ENCODE results near the gene SCN1A.
"Not testable (repeated sequence)": the region's sequence is repeated elsewhere in the genome, so short reads cannot be mapped to it uniquely, and the experiment has no call there.

The SCN1A gene

GRCh38 chr2:166127217-166128155 is at the start of gene SCN1A:
SCN1A (minus strand) TSS chr2:166128020; CDS start chr2:166073621, 54,399 bp downstream.
- in situ Hi-C loops (cut with MboI; ENCODE audit: low sequenced_read_pairs) = no loop called here

GRCh38 chr2:166173263-166173662 is 45.4 kb upstream of the SCN1A start:
- in situ Hi-C loops (cut with MboI; ENCODE audit: low sequenced_read_pairs) = no loop called here

DNA sequence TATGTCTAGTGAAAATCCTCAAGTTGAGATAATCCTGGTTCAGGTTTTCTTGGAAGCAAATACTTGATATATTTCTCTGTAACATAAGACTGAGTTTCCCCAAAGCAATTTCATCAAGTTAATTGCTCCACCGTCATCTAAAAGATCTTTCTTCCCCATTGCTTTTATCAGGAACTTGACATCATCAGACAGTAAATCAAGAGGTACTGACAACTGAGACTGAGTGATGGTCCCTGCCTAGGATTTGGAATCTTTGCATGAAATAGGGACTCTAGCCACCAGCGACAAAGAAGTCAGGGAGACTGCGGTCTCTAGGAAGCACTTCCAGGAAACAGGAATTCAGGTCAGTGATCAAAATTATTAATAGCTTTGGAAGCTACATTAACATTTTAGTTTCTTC is 43.4 kb upstream of the SCN1A start:
- in situ Hi-C loops (cut with MboI; ENCODE audit: low sequenced_read_pairs) = no loop called here

- in situ Hi-C loops (cut with MboI; ENCODE audit: low sequenced_read_pairs) = no loop called here
Measured at GRCh38 chr2:166170356-166170755, 42.5 kb upstream of the SCN1A start.

GRCh38 chr2:166167449-166167848 is 39.6 kb upstream of the SCN1A start:
- in situ Hi-C loops (cut with MboI; ENCODE audit: low sequenced_read_pairs) = no loop called here

GRCh38 chr2:166163775-166164174 is 36.0 kb upstream of the SCN1A start:
- in situ Hi-C loops (cut with MboI; ENCODE audit: low sequenced_read_pairs) = no loop called here

GRCh38 chr2:166158546-166158945 is 30.7 kb upstream of the SCN1A start:
- in situ Hi-C loops (cut with MboI; ENCODE audit: low sequenced_read_pairs) = no loop called here

DNA sequence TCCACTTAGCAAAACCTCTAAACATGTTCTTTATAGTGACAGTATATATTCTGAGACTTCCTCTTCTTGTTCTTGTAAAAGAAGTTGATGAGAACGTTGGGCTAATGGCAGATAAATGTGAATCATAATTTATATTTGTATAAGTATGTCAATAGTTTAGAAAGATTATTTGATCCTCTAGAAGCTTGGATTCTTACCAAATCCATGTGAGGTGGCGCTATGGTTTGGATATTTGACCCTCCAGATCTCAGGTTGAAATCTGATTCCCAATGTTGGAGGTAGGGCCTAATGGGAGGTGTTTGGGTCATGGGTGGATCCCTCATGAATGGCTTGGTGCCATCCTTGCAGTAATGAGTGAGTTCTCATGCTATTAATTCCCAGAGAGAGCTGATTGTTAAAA is 29.8 kb upstream of the SCN1A start:
- in situ Hi-C loops (cut with MboI; ENCODE audit: low sequenced_read_pairs) = no loop called here

GRCh38 chr2:166156985-166157490 is 29.2 kb upstream of the SCN1A start:
- in situ Hi-C loops (cut with MboI; ENCODE audit: low sequenced_read_pairs) = no loop called here

DNA sequence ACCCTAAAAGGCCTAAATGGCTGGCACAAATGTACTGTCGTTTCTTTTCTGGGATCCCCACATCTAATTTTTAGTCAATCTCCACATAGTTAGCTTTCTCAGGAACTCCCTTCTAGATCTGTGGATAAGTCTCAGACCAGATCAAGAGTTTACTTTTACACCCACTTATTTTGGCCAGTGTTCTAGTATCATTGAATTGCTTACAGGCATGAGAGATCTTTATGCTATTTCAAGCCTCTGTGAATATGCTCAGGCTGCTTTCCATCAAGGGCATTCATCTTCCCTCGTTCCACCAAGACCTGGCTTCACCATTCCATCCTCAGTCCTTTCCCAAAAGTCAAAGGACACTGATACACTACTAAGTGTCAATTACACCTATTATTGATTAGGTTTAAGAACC is 27.8 kb upstream of the SCN1A start:
- in situ Hi-C loops (cut with MboI; ENCODE audit: low sequenced_read_pairs) = no loop called here

DNA sequence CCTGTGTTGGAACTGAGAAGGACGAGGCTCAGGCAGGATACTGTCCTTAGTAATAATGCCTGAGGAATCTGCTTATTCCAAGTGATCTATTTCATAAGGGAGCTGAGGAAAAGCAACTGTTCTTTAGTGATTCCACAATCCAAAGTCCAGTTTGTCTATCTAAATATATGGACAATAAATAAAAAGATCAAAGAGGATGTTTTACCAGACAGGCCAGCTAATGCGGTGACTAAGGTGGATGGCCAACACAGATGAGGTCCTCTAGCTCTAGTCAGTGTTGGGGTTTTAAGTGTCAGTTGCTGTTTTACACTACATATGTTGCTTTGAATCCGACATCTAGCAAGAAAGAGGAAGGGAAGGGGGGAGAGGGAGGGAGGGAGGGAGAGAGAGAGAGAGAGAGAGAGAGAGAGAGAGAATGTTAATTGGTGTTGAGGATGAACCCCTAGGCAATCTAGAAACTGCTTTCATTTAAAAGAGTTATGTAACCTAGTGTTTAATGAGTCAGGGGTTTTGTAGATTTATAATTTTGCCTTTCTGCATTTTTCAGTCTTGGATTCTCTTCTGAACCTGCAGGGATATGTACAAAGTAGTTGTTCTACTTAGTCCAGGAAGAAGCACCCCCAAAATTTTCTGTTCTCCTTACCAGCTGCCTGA is 27.0 kb upstream of the SCN1A start:
- in situ Hi-C loops (cut with MboI; ENCODE audit: low sequenced_read_pairs) = no loop called here

GRCh38 chr2:166152064-166152463 is 24.2 kb upstream of the SCN1A start:
- in situ Hi-C loops (cut with MboI; ENCODE audit: low sequenced_read_pairs) = no loop called here

- in situ Hi-C loops (cut with MboI; ENCODE audit: low sequenced_read_pairs) = no loop called here
Measured at GRCh38 chr2:166148500-166149400, 20.9 kb upstream of the SCN1A start.

- in situ Hi-C loops (cut with MboI; ENCODE audit: low sequenced_read_pairs) = no loop called here
Measured at GRCh38 chr2:166147883-166148282, 20.1 kb upstream of the SCN1A start.

GRCh38 chr2:166144071-166144470 is 16.3 kb upstream of the SCN1A start:
- in situ Hi-C loops (cut with MboI; ENCODE audit: low sequenced_read_pairs) = no loop called here

DNA sequence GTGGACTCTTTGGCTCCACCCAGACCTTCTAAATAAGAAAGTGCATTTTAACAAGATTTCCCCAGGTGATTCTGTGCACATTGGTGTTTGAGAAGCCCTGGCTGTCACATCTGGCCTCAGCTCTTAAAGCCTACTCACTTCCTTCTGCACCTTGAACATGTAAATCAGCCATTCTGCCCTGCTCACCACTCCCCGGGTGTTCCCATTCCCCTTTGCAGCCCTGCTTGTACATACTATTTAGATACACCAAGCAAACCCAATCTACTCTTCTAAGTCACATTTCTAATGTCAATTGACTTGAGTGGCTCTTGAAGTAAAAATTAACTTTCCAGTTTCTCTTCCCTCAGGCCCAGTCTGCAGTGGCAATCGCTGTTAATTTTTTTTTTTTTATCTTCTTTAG is 13.1 kb upstream of the SCN1A start:
- in situ Hi-C loops (cut with MboI; ENCODE audit: low sequenced_read_pairs) = no loop called here

- in situ Hi-C loops (cut with MboI; ENCODE audit: low sequenced_read_pairs) = no loop called here
Measured at GRCh38 chr2:166140475-166140874, 12.7 kb upstream of the SCN1A start.

DNA sequence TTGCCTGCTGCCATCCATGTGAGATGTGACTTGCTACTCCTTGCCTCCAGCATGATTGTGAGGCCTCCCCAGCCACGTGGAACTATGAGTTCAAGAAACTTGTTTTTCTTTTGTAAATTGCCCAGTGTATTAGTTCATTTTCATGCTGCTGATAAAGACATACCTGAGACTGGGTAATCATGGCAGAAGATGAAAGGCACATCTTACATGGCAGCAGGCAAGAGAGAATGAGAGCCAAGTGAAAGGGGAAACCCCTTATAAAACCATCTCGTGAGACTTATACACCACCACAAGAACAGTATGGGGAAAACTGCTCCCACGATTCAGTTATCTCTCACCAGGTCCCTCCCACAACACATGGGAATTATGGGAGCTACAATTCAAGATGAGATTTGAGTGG is 11.7 kb upstream of the SCN1A start:
- in situ Hi-C loops (cut with MboI; ENCODE audit: low sequenced_read_pairs) = not testable (repeated sequence)

- in situ Hi-C loops (cut with MboI; ENCODE audit: low sequenced_read_pairs) = no loop called here
Measured at GRCh38 chr2:166138667-166139066, 10.8 kb upstream of the SCN1A start.

GRCh38 chr2:166138144-166138543 is 10.3 kb upstream of the SCN1A start:
- in situ Hi-C loops (cut with MboI; ENCODE audit: low sequenced_read_pairs) = no loop called here

DNA sequence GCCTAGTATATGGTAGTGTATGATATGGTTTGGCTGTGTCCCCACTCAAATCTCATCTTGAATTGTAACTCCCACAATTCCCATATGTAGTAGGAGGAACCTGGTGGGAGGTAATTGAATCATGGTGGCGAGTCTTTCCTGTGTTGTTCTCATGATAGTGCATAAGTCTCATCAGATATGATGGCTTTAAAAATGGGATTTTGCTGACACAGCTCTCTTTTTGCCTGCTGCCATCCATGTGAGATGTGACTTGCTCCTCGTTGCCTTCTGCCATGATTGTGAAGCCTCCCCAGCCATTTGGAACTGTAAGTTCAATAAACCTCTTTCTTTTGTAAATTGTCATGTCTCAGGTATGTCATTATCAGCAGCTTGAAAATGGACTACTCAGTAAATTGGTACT is 9.5 kb upstream of the SCN1A start:
- in situ Hi-C loops (cut with MboI; ENCODE audit: low sequenced_read_pairs) = no loop called here
